Loucy (cell line): ENCODE results near the gene UNKL.

Experiments used
- H2AFZ ChIP-seq: fragments of 200-600 bp; sonication (generic); 2 replicates; pipeline ENCODE4 v1.6.0; 2016; ENCODE audit warnings: antibody characterized with exemption, mild to moderate bottlenecking, low read length, moderate library complexity
- H3F3A ChIP-seq: fragments of 200-600 bp; 2 replicates; pipeline ENCODE4 v1.6.0; 2016; ENCODE audit warnings: antibody characterized with exemption, low read depth, mild to moderate bottlenecking
- H3K27me3 ChIP-seq: fragments of 200-600 bp; sonication (generic); 2 replicates; pipeline ENCODE4 v1.6.1; 2014; ENCODE audit warnings: low read length, mild to moderate bottlenecking; ENCODE audit not compliant: insufficient read depth, poor library complexity, severe bottlenecking
- H3K36me3 ChIP-seq: fragments of 200-600 bp; sonication (generic); 2 replicates; pipeline ENCODE4 v1.6.1; 2016; ENCODE audit warnings: low read length; ENCODE audit not compliant: insufficient read depth
- H3K4me1 ChIP-seq: fragments of 200-600 bp; sonication (generic); 2 replicates; pipeline ENCODE4 v1.5.1; 2014; ENCODE audit warnings: low read length, mild to moderate bottlenecking; ENCODE audit not compliant: insufficient read depth, poor library complexity, severe bottlenecking
- H3K4me2 ChIP-seq: fragments of 200-600 bp; sonication (generic); 2 replicates; pipeline ENCODE4 v1.6.0; 2014; ENCODE audit warnings: antibody characterized with exemption, low read length, low read depth, mild to moderate bottlenecking; ENCODE audit not compliant: poor library complexity, severe bottlenecking
- H3K4me3 ChIP-seq: fragments of 200-600 bp; sonication (generic); 2 replicates; pipeline ENCODE4 v1.5.1; 2014; ENCODE audit warnings: low read length, mild to moderate bottlenecking, mixed read lengths; ENCODE audit not compliant: poor library complexity, severe bottlenecking
- H3K79me2 ChIP-seq: fragments of 200-600 bp; sonication (generic); 2 replicates; pipeline ENCODE4 v1.6.1; 2014; ENCODE audit warnings: low read length; ENCODE audit not compliant: insufficient read depth
- H3K9ac ChIP-seq: fragments of 200-600 bp; sonication (generic); 2 replicates; pipeline ENCODE4 v1.6.0; 2014; ENCODE audit warnings: mild to moderate bottlenecking, low read depth, low read length, moderate library complexity; ENCODE audit not compliant: poor library complexity, severe bottlenecking
- H3K9me2 ChIP-seq: fragments of 200-600 bp; sonication (generic); replicated peaks from 2 replicates; pipeline ENCODE4 v1.6.1; 2016; ENCODE audit warnings: low read depth, low read length, mixed read lengths
- H3K9me3 ChIP-seq: fragments of 200-600 bp; sonication (generic); 2 replicates; pipeline ENCODE4 v1.6.1; 2014; ENCODE audit warnings: mild to moderate bottlenecking, antibody characterized with exemption, low read length, low read depth; ENCODE audit not compliant: insufficient read depth
- H4K20me1 ChIP-seq: fragments of 200-600 bp; sonication (generic); 2 replicates; pipeline ENCODE4 v1.6.0; 2014; ENCODE audit warnings: antibody characterized with exemption, low read length, mild to moderate bottlenecking; ENCODE audit not compliant: insufficient read depth, poor library complexity, severe bottlenecking
- CTCF ChIP-seq: fragments of 200-600 bp; sonication (generic); conservative IDR thresholded peaks from 2 replicates; pipeline ENCODE4 v1.5.1; 2014; ENCODE audit warnings: mild to moderate bottlenecking, antibody characterized with exemption, low read length
- EZH2phosphoT487 ChIP-seq: fragments of 200-600 bp; IDR thresholded peaks from 2 replicates; pipeline ENCODE4 v1.6.1; 2018; ENCODE audit warnings: antibody characterized with exemption, mild to moderate bottlenecking, moderate library complexity, borderline replicate concordance

Gene UNKL

GRCh38 chr16:1429631-1430030 is 15.1 kb upstream of the UNKL start:
- Histone ChIP-seq H3F3A (no peaks in the 10 kb centered on the region), H3K4me1 (no peaks in the 10 kb centered on the region), H3K27me3 (no peaks in the 10 kb centered on the region), H3K36me3 (no peaks in the 10 kb centered on the region), H3K79me2 (no peaks in the 10 kb centered on the region), H3K4me2 (no peak overlapping the region), H4K20me1 (no peaks in the 10 kb centered on the region), H3K9me2 (no peaks in the 10 kb centered on the region), H3K4me3 (no peak overlapping the region), H3K9me3 (no peaks in the 10 kb centered on the region), H2AFZ (no peak overlapping the region), H3K9ac (no peak overlapping the region)
- TF ChIP-seq CTCF (no peak), EZH2phosphoT487 (no peak)

DNA sequence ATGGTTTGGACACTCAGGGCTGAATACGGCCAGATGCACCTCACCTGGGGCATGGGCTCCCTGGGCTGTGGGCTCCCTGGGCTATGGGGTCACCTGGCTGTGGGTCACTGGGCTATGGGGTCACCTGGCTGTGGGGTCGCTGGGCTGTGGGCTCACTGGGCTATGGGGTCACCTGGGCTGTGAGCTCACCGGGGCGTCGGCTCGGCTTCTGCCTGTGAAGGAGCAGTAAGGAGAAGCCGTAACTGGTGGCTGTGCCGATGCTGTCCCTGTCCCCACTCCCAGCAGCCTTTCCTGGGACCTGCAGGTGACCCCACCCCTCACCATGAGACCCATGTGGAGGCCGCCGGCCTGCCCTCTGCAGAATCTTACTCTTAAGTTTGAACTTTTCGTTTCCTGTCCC is 14.5 kb upstream of the UNKL start:
- no peaks in the 10 kb centered on the region for H3K4me1 ChIP-seq
- no peaks in the 10 kb centered on the region for H3K9me2 ChIP-seq
- H3K9me3 ChIP-seq = no peaks in the 10 kb centered on the region
- H3K4me2 ChIP-seq = no peak overlapping the region
- H3K27me3 ChIP-seq = no peaks in the 10 kb centered on the region
- H2AFZ ChIP-seq = no peak overlapping the region
- no peaks in the 10 kb centered on the region for H3F3A ChIP-seq
- H3K4me3 ChIP-seq = no peak overlapping the region
- H3K9ac ChIP-seq = no peak overlapping the region
- H3K79me2 ChIP-seq = no peaks in the 10 kb centered on the region
- no peaks in the 10 kb centered on the region for H4K20me1 ChIP-seq
- TF ChIP-seq EZH2phosphoT487 (no peak), CTCF (no peak)
- H3K36me3 ChIP-seq = no peaks in the 10 kb centered on the region

DNA sequence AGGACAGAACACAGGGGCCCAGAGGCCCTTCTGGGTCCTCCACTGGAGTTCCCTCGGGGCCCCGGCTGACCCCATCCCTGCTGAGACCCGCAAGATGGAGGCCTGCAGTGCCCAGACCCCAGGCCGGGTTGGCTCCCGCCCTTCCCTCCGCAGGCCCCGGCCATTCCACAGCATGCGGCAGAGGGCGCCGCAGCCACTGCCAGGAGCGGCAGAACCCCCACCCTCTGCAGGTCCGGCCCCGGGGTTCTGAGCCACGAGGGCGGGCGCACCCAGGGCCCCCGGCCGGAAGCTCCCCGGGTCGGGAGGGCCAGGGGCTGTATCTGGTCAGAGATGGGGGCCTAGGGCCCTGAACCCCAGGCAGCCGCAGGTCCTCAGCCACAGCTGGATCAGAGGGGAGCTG is 14.0 kb upstream of the UNKL start:
- Histone ChIP-seq H3K4me3 (no peak overlapping the region), H3F3A (no peaks in the 10 kb centered on the region), H3K27me3 (no peaks in the 10 kb centered on the region), H3K9ac (no peak overlapping the region), H3K36me3 (no peaks in the 10 kb centered on the region), H4K20me1 (no peaks in the 10 kb centered on the region), H3K4me2 (no peak overlapping the region), H3K9me2 (no peaks in the 10 kb centered on the region), H2AFZ (no peak overlapping the region), H3K9me3 (no peaks in the 10 kb centered on the region), H3K79me2 (no peaks in the 10 kb centered on the region), H3K4me1 (no peaks in the 10 kb centered on the region)
- TF ChIP-seq EZH2phosphoT487 = no peak
- TF ChIP-seq CTCF = no peak
